ENCODE measurements around the gene PANK1. TPM values are rescaled to one million over a fixed set of nuclear protein-coding genes. Genes with fewer than 3 reads are reported as not detected.

The PANK1 gene
- total and polyA plus RNA-seq, 2 of the 4 experiments (the other 2 are of a cell fraction): 3.0 to 8.8 TPM

DNA sequence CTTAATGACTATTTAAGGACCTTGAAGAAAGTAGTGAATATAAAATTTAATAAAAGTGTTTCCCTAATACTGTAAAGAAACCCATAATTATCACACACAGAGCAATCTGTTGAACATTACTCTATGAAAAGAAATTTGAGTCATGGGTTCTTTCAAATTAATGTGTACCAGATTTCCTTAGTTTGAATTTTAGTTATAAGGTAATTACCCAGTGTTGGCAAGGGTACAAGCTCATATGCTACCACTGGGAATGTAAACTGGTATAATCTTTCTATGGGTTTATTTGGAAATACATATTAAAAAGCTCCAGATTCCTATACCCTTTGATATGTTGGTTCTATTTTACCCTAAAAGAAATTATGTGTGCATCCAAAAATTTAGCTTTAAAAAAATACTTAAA lies 22.9 kb downstream of the PANK1 start:
- Histone ChIP-seq H3K27ac (ENCODE audit: insufficient read depth, low read length) (no peak overlapping the region), H2AK5ac (ENCODE audit: low read depth, low read length) (no peak overlapping the region), H3K27me3 (ENCODE audit: control insufficient read depth, insufficient read depth, low read length) (no peaks in the 10 kb centered on the region), H2BK5ac (ENCODE audit: low read depth, low read length, poor library complexity, severe bottlenecking) (no peak overlapping the region), H4K91ac (ENCODE audit: insufficient read depth, low read depth, low read length) (no peak overlapping the region), H3K79me1 (ENCODE audit: low read depth in 1 of 2, low read length in 2 of 2) (peaks cover 11 to 29% of the 10 kb centered on the region in 2 experiments), H4K8ac (ENCODE audit: low read depth in 2 of 2, low read length in 2 of 2) (no peak overlapping the region), H3K9me3 (ENCODE audit: control insufficient read depth, insufficient read depth, low read length) (peaks cover 8% of the 10 kb centered on the region), H3K9ac (ENCODE audit: low read depth, low read length) (no peak overlapping the region), H3K9me1 (ENCODE audit: insufficient read depth, low read length) (peaks cover 7% of the 10 kb centered on the region; the same call in 1 of the 2 replicates), H3K56ac (ENCODE audit: extremely low read depth, insufficient read depth, low read length) (no peak overlapping the region), H3K4me2 (ENCODE audit: low read depth, low read length) (no peak overlapping the region), H3K36me3 (ENCODE audit: control insufficient read depth, insufficient read depth, low read length) (no peaks in the 10 kb centered on the region), H3K23ac (ENCODE audit: low read depth, low read length) (no peak overlapping the region), H3K14ac (replicated peaks; ENCODE audit: low read depth, low read length) (no peak overlapping the region), H3K4me1 (ENCODE audit: control insufficient read depth, insufficient read depth, low read length) (peaks cover 5% of the 10 kb centered on the region), H3K4me3 (ENCODE audit: insufficient read depth, low read depth, low read length) (no peak overlapping the region), H2BK15ac (ENCODE audit: low read depth, low read length) (no peak overlapping the region), H4K5ac (ENCODE audit: low read depth, low read length) (no peak overlapping the region), H2AK9ac (replicated peaks; ENCODE audit: low read depth, low read length, poor library complexity) (no peak overlapping the region), H2BK20ac (ENCODE audit: low read depth, low read length) (no peak overlapping the region), H4K20me1 (ENCODE audit: insufficient read depth, low read length) (no peaks in the 10 kb centered on the region), H3K18ac (ENCODE audit: low read depth, low read length) (no peak overlapping the region), H2AFZ (replicated peaks; ENCODE audit: low read length, poor library complexity) (no peak overlapping the region), H3K4ac (ENCODE audit: low read depth, low read length) (no peak overlapping the region), H2BK120ac (ENCODE audit: low read depth, low read length) (no peak overlapping the region)
- dilution Hi-C loops (cut with HindIII; ENCODE audit: low sequenced_read_pairs, unreplicated experiment) (no loop called here), in situ Hi-C loops (cut with MboI; ENCODE audit: low sequenced_read_pairs) (no loop called here), intact Hi-C loops (cut with micrococcal nuclease) (no loop called here)
- ChIA-PET POLR2A (ENCODE audit: unreplicated experiment) (no interaction called here), CTCF (interaction anchor here (0.7 kb wide), 1 partner anchor 195 kb away, joined by 3 read pairs; no protein-coding TSS in a partner anchor)
- TF ChIP-seq RAD21 (IDR thresholded peaks at IDR 0.05; ENCODE audit: low read length): no peak
- no peak for TF ChIP-seq FOS (IDR thresholded peaks at IDR 0.05; ENCODE audit: low read depth, low read length)
- no peak for TF ChIP-seq MAZ (IDR thresholded peaks at IDR 0.05; ENCODE audit: borderline replicate concordance, low read depth, low read length)
- TF ChIP-seq, protein P1, sequence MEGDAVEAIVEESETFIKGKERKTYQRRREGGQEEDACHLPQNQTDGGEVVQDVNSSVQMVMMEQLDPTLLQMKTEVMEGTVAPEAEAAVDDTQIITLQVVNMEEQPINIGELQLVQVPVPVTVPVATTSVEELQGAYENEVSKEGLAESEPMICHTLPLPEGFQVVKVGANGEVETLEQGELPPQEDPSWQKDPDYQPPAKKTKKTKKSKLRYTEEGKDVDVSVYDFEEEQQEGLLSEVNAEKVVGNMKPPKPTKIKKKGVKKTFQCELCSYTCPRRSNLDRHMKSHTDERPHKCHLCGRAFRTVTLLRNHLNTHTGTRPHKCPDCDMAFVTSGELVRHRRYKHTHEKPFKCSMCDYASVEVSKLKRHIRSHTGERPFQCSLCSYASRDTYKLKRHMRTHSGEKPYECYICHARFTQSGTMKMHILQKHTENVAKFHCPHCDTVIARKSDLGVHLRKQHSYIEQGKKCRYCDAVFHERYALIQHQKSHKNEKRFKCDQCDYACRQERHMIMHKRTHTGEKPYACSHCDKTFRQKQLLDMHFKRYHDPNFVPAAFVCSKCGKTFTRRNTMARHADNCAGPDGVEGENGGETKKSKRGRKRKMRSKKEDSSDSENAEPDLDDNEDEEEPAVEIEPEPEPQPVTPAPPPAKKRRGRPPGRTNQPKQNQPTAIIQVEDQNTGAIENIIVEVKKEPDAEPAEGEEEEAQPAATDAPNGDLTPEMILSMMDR (conservative IDR thresholded peaks at IDR 0.05; ENCODE audit: low read depth, low read length): no peak
- no peak for TF ChIP-seq SMC3 (IDR thresholded peaks at IDR 0.05; ENCODE audit: low read depth, low read length)
- ATAC-seq (ENCODE audit: low read depth) (no peak), DNase-seq (no peak)
- BruUV-seq (replicated peaks): no TSS peak

All from IMR-90 (cell line).